COLO668 (cell line): ENCODE results near the gene SMIM44.

Experiments
- DNase-seq: peaks from one replicate; lab custom pipeline; 2025; ENCODE audit not compliant: unreplicated experiment; lab: John Stamatoyannopoulos, UW

Gene SMIM44

DNA sequence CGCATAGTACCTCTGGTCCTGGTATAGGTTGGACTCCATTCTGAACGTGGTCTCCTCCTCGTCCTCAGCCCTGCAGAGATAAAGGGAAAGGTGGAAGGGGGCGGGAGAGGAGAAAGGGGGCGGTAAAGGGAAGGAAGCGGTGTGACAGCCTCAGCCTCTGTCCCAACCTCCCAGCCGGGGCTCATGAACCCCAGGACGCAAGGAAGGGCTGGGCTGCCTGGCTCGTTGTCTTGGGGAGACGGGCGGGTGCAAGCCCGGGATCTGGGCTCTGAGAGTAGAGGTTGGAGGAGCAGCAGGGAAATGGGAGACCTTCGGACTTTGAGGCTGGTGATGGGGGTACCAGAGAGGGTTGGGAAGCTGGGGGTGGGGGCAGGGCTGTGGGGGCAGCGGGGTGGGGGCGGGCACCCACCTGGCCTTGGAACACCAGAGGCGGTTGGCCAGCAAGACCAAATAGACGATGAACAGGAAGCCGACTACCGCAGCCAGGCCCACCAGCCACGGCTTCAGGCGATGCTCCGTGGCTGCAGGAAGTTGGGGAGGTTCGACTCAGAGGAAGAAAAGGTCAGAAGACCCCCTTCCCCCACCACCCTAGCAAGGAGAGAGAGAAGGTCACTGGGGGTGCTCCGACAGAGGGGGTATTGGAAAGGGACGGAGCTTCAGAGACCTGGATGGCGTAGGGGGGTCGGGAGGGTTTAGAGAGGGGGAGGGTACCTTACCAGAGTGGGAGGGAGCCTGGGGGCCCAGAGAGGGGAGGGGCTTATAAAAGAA lies 4.6 kb downstream of the SMIM44 start:
- no peak for DNase-seq

GRCh38 chr19:3477951-3478350 lies 5.3 kb downstream of the SMIM44 start:
- DNase-seq, result no peak

- DNase-seq, result no peak
Measured at GRCh38 chr19:3477506-3477905, 5.7 kb downstream of the SMIM44 start.

DNA sequence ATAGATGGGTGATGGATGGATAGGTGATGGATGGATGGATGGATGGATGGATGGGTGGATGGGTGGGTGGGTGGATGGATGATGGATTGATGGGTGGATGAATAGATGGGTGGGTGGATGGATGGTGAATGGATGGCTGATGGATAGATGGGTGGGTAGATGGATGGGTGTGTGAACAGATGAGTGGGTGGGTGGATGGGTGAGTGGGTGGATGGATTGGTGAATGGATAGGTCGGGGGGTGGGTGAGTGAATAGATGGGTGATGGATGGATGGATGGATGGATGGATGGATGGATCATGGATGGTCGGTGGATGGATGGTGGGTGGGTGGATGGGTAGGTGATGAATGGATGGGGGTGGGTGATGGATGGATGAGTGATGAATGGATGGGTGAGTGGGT lies 6.4 kb downstream of the SMIM44 start:
- no peak for DNase-seq

DNA sequence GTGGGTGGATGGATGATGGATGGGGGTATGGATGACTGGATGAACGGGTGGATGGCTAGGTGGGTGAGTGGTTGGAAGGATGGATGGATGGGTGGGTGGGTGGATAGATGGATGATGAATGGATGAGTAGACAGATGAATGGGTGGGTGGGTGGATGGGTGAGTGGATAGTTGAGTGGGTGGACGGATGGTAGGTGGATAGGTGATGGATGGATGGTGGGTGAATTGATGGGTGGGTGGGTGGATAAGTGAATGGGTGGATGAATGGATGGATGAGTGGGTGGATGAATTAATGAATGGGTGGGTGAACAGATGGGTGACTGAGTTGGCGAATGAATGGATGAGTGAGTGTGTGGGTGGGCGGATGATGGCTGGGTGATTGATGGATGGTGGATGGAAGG lies 7.8 kb downstream of the SMIM44 start:
- no peak for DNase-seq

DNA sequence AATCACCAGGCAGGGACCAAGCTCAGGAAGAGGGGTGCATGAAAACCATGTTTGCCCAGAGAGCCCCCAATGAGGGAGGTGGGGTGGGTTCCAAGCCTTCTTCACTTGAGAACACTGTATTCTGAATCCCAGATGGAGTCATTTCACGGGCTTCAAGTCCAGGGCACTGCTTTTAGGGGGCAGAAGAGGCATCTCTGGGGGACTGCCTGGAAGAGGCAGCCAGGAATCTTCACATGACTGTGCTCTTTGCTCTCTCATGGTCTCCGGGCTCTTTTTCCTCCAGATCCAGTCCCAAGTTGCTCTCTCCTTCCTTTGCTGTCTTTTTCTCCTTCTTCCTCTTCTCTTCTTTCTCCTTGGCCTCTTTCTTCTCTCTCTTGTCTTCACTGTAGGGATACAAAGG lies 8.6 kb downstream of the SMIM44 start:
- no peak for DNase-seq

GRCh38 chr19:3474010-3474409 lies 9.2 kb downstream of the SMIM44 start:
- no peak for DNase-seq

DNA sequence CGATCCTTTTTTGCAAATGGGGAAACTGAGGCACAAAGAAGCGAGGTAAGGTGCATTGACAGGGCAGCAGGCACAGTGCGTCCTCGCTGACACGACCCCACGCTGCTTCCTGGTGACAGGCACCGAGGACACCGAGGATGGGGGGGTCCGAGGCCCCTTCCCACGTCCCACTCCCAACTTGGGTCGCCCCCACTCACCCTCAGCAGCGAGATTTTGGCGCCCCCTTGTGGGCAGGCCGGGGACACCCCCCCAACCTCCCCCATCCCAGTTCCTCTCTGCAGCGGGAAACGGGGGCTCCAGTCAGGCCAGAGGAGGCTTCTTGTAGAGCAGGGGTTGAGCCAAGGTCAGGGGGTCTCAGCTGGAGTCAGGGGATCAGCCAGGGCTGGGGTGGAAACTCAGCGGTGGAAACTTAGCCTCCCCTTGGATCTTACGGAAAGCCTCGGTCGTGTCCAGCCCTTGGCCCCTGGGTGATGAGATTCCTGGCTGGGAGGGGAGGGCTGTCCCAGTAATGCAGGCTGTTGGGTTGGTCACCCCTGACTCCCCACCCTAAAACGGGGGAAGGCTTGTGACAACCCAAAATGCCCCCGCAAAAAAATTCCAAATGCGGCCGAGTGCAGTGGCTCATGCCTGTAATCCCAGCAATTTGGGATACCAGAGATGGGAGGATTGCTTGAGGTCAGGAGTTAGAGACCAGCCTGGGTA lies 11.1 kb downstream of the SMIM44 start:
- peak; percentile 9 for DNase-seq

- DNase-seq, result no peak
Measured at GRCh38 chr19:3470500-3471128, 12.6 kb downstream of the SMIM44 start.

DNA sequence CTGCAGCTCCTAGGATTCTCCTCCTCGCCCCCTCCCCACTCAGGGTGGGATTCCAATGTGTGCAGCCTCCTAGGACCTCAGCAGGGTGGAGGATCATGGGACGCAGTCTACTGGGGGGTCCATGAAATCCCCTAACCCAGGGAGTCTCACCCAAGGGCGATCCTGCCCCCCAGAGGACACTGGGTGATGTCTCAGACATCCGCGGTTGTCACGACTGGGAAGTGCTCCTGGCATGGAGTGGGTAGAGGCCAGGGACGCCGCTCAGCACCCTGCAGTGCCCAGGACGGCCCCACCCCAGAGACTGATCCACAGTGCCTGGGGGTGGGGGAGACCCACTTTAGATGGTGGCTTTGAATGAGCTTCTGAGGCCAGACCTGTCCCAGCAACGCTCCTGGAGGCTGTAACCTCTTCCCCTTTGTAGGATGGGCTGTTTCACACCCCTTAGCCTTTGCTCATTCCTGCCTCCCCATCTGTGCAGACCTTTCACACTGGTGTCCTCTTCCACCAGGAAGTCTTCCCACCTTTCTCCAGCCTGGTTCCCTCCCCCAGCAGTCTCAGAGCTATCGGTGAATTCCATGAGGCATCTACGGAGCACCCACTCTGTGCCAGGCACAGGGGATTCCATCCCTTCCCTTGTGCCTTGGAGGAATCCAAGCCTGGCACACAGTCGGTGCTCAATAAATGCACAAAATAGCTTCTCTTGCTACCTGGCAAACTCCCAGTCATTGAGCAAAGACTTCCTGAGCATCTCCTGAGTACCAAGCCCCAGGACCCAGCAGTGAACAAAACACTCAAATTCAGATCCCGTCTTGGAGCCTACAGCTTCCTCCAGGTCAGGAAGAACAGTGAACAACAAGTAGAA lies 13.4 kb downstream of the SMIM44 start:
- DNase-seq, result no peak

- DNase-seq, result no peak
Measured at GRCh38 chr19:3468211-3468610, 15.0 kb downstream of the SMIM44 start.

- no peak for DNase-seq
Measured at GRCh38 chr19:3467437-3468198, 15.6 kb downstream of the SMIM44 start.

GRCh38 chr19:3466635-3467034 lies 16.6 kb downstream of the SMIM44 start:
- DNase-seq, result no peak

DNA sequence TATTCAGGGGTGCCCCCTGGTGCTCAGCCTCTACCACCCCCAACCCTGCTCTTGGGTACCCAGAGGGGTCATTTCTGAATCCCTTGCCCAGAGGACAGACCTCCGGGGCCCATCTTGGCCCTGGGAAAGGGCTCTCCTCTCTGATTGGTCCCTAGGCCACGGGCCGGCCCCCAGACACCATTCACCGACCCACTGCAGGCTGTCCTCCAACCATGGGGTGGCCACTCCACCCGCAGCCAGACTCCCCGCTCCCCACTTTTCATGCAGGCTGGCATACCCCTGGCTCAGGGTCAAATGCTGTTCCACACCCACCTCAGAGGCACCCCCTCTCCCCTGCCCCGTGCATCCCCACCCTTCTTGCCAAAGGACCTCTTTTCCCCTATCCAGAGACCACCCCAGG lies 17.7 kb downstream of the SMIM44 start:
- DNase-seq, result no peak

GRCh38 chr19:3464587-3465235 lies 18.5 kb downstream of the SMIM44 start:
- DNase-seq, result no peak

- DNase-seq, result no peak
Measured at GRCh38 chr19:3463714-3464586, 19.3 kb downstream of the SMIM44 start.

DNA sequence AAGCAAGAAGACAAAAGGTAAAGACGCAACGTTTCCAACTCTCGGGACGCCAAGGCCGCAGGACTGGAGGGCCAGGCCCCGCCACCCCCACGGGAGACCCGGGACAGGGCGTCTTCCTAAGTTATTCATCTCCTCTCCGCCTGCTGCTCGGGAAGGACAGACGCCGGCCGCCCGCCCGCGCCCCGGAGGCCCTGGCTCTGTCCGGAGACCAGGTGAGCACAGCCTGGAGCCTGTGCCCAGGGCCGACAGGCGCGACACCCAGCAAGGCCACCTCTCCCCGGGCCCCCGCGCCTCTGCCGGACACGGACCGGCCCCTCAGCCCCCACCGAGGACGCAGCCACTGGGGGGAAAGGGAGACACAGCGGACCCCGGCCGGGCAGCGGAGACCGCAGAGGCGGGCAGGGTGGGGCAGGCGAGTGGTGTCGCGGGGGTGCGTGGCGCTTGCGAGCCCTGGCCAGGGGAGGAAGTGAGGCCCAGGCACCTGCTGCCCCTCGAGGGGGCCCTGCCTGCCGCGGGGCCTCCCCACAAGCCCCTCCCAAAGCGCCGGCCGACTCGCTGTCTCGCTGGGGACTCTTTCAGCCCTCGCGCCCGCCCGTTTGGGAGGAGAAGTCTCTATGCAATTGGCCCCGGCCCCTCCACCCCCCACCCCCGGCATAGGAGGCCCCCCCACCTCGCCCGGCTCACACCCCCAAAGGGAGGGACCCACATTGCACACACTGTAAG lies 20.1 kb downstream of the SMIM44 start:
- DNase-seq, result no peak

- DNase-seq, result no peak
Measured at GRCh38 chr19:3459965-3460582, 23.2 kb downstream of the SMIM44 start.
